WERI-Rb-1 (cell line): ENCODE results near the gene G6PC2.

ENCODE experiments used
- DNase-seq: peaks from one replicate; pipeline ENCODE4 v3.0.0-alpha.2; 2020
- H3K27ac ChIP-seq: fragments of 250-450 bp; sonication (Bioruptor Pico); 2 replicates; pipeline ENCODE4 v1.5.1; 2020; ENCODE audit warnings: mild to moderate bottlenecking, moderate library complexity
- H3K27me3 ChIP-seq: fragments of 250-450 bp; sonication (Bioruptor Pico); 2 replicates; pipeline ENCODE4 v1.5.1; 2021; ENCODE audit warnings: mild to moderate bottlenecking, low read depth, moderate library complexity; ENCODE audit not compliant: insufficient read depth, severe bottlenecking
- H3K36me3 ChIP-seq: fragments of 250-450 bp; sonication (Bioruptor Pico); 2 replicates; pipeline ENCODE4 v1.5.1; 2020; ENCODE audit warnings: mild to moderate bottlenecking, moderate library complexity
- H3K4me3 ChIP-seq: 2 replicates; pipeline ENCODE4 v1.5.1; 2011; ENCODE audit warnings: low read depth, mild to moderate bottlenecking, control low read depth, low read length
- H3K9me3 ChIP-seq: fragments of 250-450 bp; sonication (Bioruptor Pico); 2 replicates; pipeline ENCODE4 v1.5.1; 2021; ENCODE audit warnings: mild to moderate bottlenecking, moderate library complexity; ENCODE audit not compliant: severe bottlenecking
- CTCF ChIP-seq: IDR thresholded peaks from 2 replicates; pipeline ENCODE4 v1.5.1; 2011; ENCODE audit warnings: low read depth, mild to moderate bottlenecking, control low read depth, inconsistent platforms, low read length

The G6PC2 gene

GRCh38 chr2:168945508-168945907, 44.4 kb downstream of the G6PC2 start:
- no peak for DNase-seq

GRCh38 chr2:168948621-168949212, 47.6 kb downstream of the G6PC2 start:
- Histone ChIP-seq H3K27me3 (no peaks in the 10 kb centered on the region), H3K9me3 (no peaks in the 10 kb centered on the region), H3K36me3 (no peaks in the 10 kb centered on the region), H3K27ac (no peak overlapping the region), H3K4me3 (no peak overlapping the region)
- TF ChIP-seq CTCF: peak; percentile 54
- DNase-seq: no peak

More at GRCh38 chr2:168945508-168945907, 44.4 kb downstream of the G6PC2 start:
- no peaks in the 10 kb centered on the region for H3K27me3 ChIP-seq
- TF ChIP-seq CTCF: no peak
- no peak overlapping the region for H3K4me3 ChIP-seq
- H3K9me3 ChIP-seq: no peaks in the 10 kb centered on the region
- no peaks in the 10 kb centered on the region for H3K36me3 ChIP-seq
- no peak overlapping the region for H3K27ac ChIP-seq

- no peak overlapping the region for H3K4me3 ChIP-seq
- DNase-seq: no peak
- TF ChIP-seq CTCF: no peak
- H3K27ac ChIP-seq: no peak overlapping the region
- H3K9me3 ChIP-seq: no peaks in the 10 kb centered on the region
- no peaks in the 10 kb centered on the region for H3K27me3 ChIP-seq
- H3K36me3 ChIP-seq: no peaks in the 10 kb centered on the region
Observed at GRCh38 chr2:168949324-168949723, 48.2 kb downstream of the G6PC2 start.

GRCh38 chr2:168951871-168952270, 50.8 kb downstream of the G6PC2 start:
- Histone ChIP-seq H3K27me3 (peaks cover 5% of the 10 kb centered on the region), H3K27ac (no peak overlapping the region), H3K4me3 (no peak overlapping the region), H3K36me3 (no peaks in the 10 kb centered on the region), H3K9me3 (no peaks in the 10 kb centered on the region)
- TF ChIP-seq CTCF: no peak
- no peak for DNase-seq

GRCh38 chr2:168952424-168952823, 51.3 kb downstream of the G6PC2 start:
- Histone ChIP-seq H3K36me3 (no peaks in the 10 kb centered on the region), H3K9me3 (no peaks in the 10 kb centered on the region), H3K4me3 (no peak overlapping the region), H3K27ac (no peak overlapping the region), H3K27me3 (peaks cover 5% of the 10 kb centered on the region)
- no peak for DNase-seq
- TF ChIP-seq CTCF: no peak

- H3K36me3 ChIP-seq: no peaks in the 10 kb centered on the region
- no peak overlapping the region for H3K4me3 ChIP-seq
- no peaks in the 10 kb centered on the region for H3K9me3 ChIP-seq
- TF ChIP-seq CTCF: no peak
- no peak overlapping the region for H3K27ac ChIP-seq
- DNase-seq: no peak
- peaks cover 10% of the 10 kb centered on the region for H3K27me3 ChIP-seq
Observed at GRCh38 chr2:168954256-168954655, 53.2 kb downstream of the G6PC2 start.
